Measurements from ENCODE around the gene CBY3.
"Not testable (repeated sequence)": the region's sequence is repeated elsewhere in the genome, so short reads cannot be mapped to it uniquely, and the experiment has no call there.

Gene CBY3

GRCh38 chr5:179678223-179679013 is 2.4 kb downstream of the CBY3 start:
- Histone ChIP-seq H3K4me1 (ENCODE audit: control insufficient read depth, insufficient read depth, low read length, unreplicated experiment) (peaks cover 20% of the 10 kb centered on the region), H3K4me3 (ENCODE audit: low read depth, low read length) (peak overlapping the region; percentile 83), H3K27ac (ENCODE audit: low read depth, low read length) (peak overlapping the region; percentile 1; the same call in 1 of the 2 replicates), H3K27me3 (ENCODE audit: insufficient read depth, low read length) (no peaks in the 10 kb centered on the region), H3K79me2 (ENCODE audit: control insufficient read depth, insufficient read depth, low read length, unreplicated experiment) (peaks cover 16% of the 10 kb centered on the region), H2AFZ (ENCODE audit: low read length, unreplicated experiment) (peak overlapping the region; percentile 56), H3K36me3 (ENCODE audit: insufficient read depth, low read length) (no peaks in the 10 kb centered on the region; the same call in 1 of the 2 replicates)

GRCh38 chr5:179668391-179668790 is 12.4 kb downstream of the CBY3 start:
- Histone ChIP-seq H3K27me3 (ENCODE audit: insufficient read depth, low read length) (no peaks in the 10 kb centered on the region), H3K4me1 (ENCODE audit: control insufficient read depth, insufficient read depth, low read length, unreplicated experiment) (no peaks in the 10 kb centered on the region), H3K79me2 (ENCODE audit: control insufficient read depth, insufficient read depth, low read length, unreplicated experiment) (no peaks in the 10 kb centered on the region), H2AFZ (ENCODE audit: low read length, unreplicated experiment) (no peak overlapping the region), H3K36me3 (ENCODE audit: insufficient read depth, low read length) (no peaks in the 10 kb centered on the region), H3K4me3 (ENCODE audit: low read depth, low read length) (no peak overlapping the region), H3K27ac (ENCODE audit: low read depth, low read length) (no peak overlapping the region)

DNA sequence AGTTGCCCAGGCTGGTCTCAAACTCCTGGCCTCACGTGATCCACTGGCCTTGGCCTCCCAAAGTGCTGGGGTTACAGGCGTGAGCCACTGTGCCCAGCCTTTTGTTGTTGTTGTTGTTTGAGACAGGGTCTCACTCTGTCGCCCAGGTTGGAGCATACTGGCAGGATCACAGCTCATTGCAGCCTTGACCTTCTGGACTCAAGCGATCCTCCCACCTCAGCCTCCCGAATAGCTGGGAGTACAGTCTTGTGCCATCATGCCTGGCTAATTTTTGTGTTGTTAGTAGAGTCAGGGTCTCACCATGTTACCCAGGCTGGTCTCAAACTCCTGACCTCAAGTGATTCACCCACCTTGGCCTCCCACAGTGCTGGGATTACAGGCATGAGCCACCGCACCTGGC is 19.2 kb downstream of the CBY3 start:
- H3K79me2 ChIP-seq (ENCODE audit: control insufficient read depth, insufficient read depth, low read length, unreplicated experiment); H2AFZ ChIP-seq (ENCODE audit: low read length, unreplicated experiment); H3K27ac ChIP-seq (ENCODE audit: low read depth, low read length); H3K36me3 ChIP-seq (ENCODE audit: insufficient read depth, low read length); H3K27me3 ChIP-seq (ENCODE audit: insufficient read depth, low read length); H3K4me3 ChIP-seq (ENCODE audit: low read depth, low read length); H3K4me1 ChIP-seq (ENCODE audit: control insufficient read depth, insufficient read depth, low read length, unreplicated experiment): not testable (repeated sequence)

DNA sequence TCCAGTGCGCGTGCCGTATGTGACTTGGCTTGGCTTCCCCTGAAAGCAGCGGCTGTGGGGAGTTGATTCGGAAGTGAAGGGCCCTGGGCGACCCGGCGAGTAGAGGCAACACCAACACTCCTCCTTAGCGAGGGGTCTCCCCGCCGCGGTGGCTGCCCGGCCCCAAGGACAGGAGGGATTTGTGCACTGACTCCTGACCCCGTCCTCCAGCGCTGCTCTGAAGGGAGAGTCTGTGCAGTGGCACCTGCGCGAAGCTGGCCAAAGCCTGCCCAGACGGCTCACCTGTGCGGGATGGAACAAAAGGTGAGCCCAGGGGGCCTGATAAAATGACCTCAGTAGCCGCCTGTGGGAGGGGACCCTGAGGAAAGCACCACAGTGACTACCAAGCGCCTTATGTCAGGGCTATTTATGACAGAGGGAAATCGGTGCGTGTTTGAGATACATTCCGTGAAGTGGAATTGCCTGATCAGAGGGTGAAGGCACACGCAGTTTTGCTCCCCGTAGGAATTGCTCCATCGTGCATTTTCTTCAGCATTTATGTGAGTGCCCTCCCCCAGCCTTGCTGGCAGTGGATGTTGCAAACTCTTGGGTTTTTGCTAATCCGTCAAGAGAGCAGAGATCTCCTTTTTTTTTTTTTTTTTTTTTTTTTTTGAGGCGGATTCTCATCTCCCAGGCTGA is 22.5 kb downstream of the CBY3 start:
- H3K36me3 ChIP-seq (ENCODE audit: insufficient read depth, low read length); H3K4me1 ChIP-seq (ENCODE audit: control insufficient read depth, insufficient read depth, low read length, unreplicated experiment); H3K79me2 ChIP-seq (ENCODE audit: control insufficient read depth, insufficient read depth, low read length, unreplicated experiment); H3K27ac ChIP-seq (ENCODE audit: low read depth, low read length); H3K27me3 ChIP-seq (ENCODE audit: insufficient read depth, low read length): not testable (repeated sequence)
- H2AFZ ChIP-seq (ENCODE audit: low read length, unreplicated experiment) = peak overlapping the region; percentile 44
- H3K4me3 ChIP-seq (ENCODE audit: low read depth, low read length) = peak overlapping the region; percentile 87

- H2AFZ ChIP-seq (ENCODE audit: low read length, unreplicated experiment) = not testable (repeated sequence)
Measured at GRCh38 chr5:179657302-179658178, 23.3 kb downstream of the CBY3 start.

DNA sequence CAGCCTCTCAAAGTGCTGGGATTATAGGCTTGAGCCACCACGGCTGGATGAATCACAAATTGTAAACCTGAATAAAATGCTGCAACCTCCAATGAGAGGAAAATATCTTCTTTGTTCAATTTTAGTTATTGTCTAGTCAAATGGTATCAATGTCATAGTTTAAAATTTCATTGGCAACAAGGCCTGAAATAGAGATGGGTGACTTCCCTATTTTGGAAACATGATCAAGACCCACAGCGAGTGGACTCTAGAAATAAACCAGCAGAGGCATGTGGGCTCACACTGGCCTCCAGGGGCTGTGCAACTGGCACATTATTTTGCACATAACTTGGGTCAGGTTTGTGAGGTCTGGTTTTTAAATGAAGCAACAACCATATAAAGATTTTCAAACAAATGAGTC is 27.7 kb downstream of the CBY3 start:
- H3K27ac ChIP-seq (ENCODE audit: low read depth, low read length); H3K4me1 ChIP-seq (ENCODE audit: control insufficient read depth, insufficient read depth, low read length, unreplicated experiment); H3K36me3 ChIP-seq (ENCODE audit: insufficient read depth, low read length); H2AFZ ChIP-seq (ENCODE audit: low read length, unreplicated experiment); H3K79me2 ChIP-seq (ENCODE audit: control insufficient read depth, insufficient read depth, low read length, unreplicated experiment); H3K27me3 ChIP-seq (ENCODE audit: insufficient read depth, low read length); H3K4me3 ChIP-seq (ENCODE audit: low read depth, low read length): not testable (repeated sequence)

More at GRCh38 chr5:179657302-179658178, 23.3 kb downstream of the CBY3 start:
- H3K27ac ChIP-seq (ENCODE audit: low read depth, low read length); H3K36me3 ChIP-seq (ENCODE audit: insufficient read depth, low read length); H3K79me2 ChIP-seq (ENCODE audit: control insufficient read depth, insufficient read depth, low read length, unreplicated experiment); H3K4me1 ChIP-seq (ENCODE audit: control insufficient read depth, insufficient read depth, low read length, unreplicated experiment); H3K27me3 ChIP-seq (ENCODE audit: insufficient read depth, low read length); H3K4me3 ChIP-seq (ENCODE audit: low read depth, low read length): not testable (repeated sequence)

GRCh38 chr5:179650245-179650644 is 30.6 kb downstream of the CBY3 start:
- H3K79me2 ChIP-seq (ENCODE audit: control insufficient read depth, insufficient read depth, low read length, unreplicated experiment); H3K4me3 ChIP-seq (ENCODE audit: low read depth, low read length); H3K27ac ChIP-seq (ENCODE audit: low read depth, low read length); H2AFZ ChIP-seq (ENCODE audit: low read length, unreplicated experiment); H3K4me1 ChIP-seq (ENCODE audit: control insufficient read depth, insufficient read depth, low read length, unreplicated experiment); H3K36me3 ChIP-seq (ENCODE audit: insufficient read depth, low read length); H3K27me3 ChIP-seq (ENCODE audit: insufficient read depth, low read length): not testable (repeated sequence)

- H3K36me3 ChIP-seq (ENCODE audit: insufficient read depth, low read length); H3K4me1 ChIP-seq (ENCODE audit: control insufficient read depth, insufficient read depth, low read length, unreplicated experiment); H3K4me3 ChIP-seq (ENCODE audit: low read depth, low read length); H3K27me3 ChIP-seq (ENCODE audit: insufficient read depth, low read length); H3K79me2 ChIP-seq (ENCODE audit: control insufficient read depth, insufficient read depth, low read length, unreplicated experiment); H3K27ac ChIP-seq (ENCODE audit: low read depth, low read length); H2AFZ ChIP-seq (ENCODE audit: low read length, unreplicated experiment): not testable (repeated sequence)
Measured at GRCh38 chr5:179649166-179649703, 31.6 kb downstream of the CBY3 start.

DNA sequence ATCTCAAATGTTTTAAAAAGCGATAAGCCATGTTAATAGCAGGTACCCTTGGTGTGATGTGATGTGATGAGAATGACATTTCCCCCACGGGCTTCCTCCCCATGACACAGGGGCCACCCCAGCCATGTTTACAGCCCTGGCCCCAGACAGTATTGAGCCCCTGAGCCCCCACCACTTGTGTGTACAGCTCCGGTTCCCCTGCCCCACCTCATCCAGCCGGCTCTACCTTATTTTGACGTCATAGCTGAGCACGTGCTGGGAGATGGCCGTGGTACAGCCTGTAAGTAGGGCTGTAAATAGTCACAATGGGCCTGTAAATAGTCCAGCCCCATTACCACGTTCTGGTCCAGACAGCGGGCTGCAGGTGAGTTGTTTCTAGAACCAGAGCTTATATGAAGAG is 32.4 kb downstream of the CBY3 start:
- Histone ChIP-seq H3K27ac (ENCODE audit: low read depth, low read length) (no peak overlapping the region), H3K27me3 (ENCODE audit: insufficient read depth, low read length) (peaks cover 8% of the 10 kb centered on the region), H3K4me3 (ENCODE audit: low read depth, low read length) (no peak overlapping the region), H3K79me2 (ENCODE audit: control insufficient read depth, insufficient read depth, low read length, unreplicated experiment) (no peaks in the 10 kb centered on the region), H3K4me1 (ENCODE audit: control insufficient read depth, insufficient read depth, low read length, unreplicated experiment) (no peaks in the 10 kb centered on the region), H2AFZ (ENCODE audit: low read length, unreplicated experiment) (no peak overlapping the region), H3K36me3 (ENCODE audit: insufficient read depth, low read length) (no peaks in the 10 kb centered on the region)

DNA sequence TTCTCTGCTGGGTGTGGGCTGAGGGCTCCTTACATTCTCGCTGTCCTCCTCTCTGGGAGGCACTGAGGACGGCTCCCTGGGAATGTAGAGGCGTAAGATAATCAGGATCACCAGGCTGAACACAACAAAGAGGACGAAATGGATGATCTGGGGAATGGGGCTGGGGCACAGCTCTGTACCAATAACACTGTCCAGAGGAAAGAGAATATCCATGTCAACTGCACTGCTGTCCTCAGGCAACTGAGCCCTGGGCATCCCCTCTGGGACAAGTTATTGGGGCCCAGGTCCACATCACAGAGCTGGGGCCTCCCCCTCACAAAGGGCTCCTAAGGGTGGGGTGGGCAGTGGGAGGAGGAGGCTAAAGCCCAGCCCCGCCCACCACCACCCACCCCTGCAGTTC is 36.1 kb downstream of the CBY3 start:
- not testable (repeated sequence) for H3K36me3 ChIP-seq (ENCODE audit: insufficient read depth, low read length)

More for the DNA sequence above, 36.1 kb downstream of the CBY3 start:
- H3K4me3 ChIP-seq (ENCODE audit: low read depth, low read length); H3K27ac ChIP-seq (ENCODE audit: low read depth, low read length); H3K79me2 ChIP-seq (ENCODE audit: control insufficient read depth, insufficient read depth, low read length, unreplicated experiment); H3K27me3 ChIP-seq (ENCODE audit: insufficient read depth, low read length); H2AFZ ChIP-seq (ENCODE audit: low read length, unreplicated experiment); H3K4me1 ChIP-seq (ENCODE audit: control insufficient read depth, insufficient read depth, low read length, unreplicated experiment): not testable (repeated sequence)
